ENCODE measurements around the gene CHST11.
A peak's percentile ranks its signal among the peaks of the same experiment; 100 is the strongest.
"Not testable (repeated sequence)": the region's sequence is repeated elsewhere in the genome, so short reads cannot be mapped to it uniquely, and the experiment has no call there.

CHST11 gene

GRCh38 chr12:104560881-104561280 is 104.1 kb downstream of the CHST11 start:
- Histone ChIP-seq H3K9ac (ENCODE audit: low read depth, low read length) (no peak overlapping the region), H2AFZ (ENCODE audit: low read depth, low read length) (no peak overlapping the region), H3K36me3 (ENCODE audit: insufficient read depth, low read length) (peaks cover 84% of the 10 kb centered on the region), H3K9me3 (ENCODE audit: insufficient read depth, low read length, severe bottlenecking) (peaks cover 5% of the 10 kb centered on the region), H3K79me2 (ENCODE audit: insufficient read depth, low read length) (peaks cover 95% of the 10 kb centered on the region), H3K27ac (ENCODE audit: low read length) (no peak overlapping the region), H3K4me1 (ENCODE audit: insufficient read depth, low read length) (peaks cover 20% of the 10 kb centered on the region), H3K4me3 (ENCODE audit: low read depth in 1 of 2, low read length in 2 of 2) (no peak overlapping the region), H3K4me2 (ENCODE audit: insufficient read depth, low read length) (no peak overlapping the region), H3K27me3 (ENCODE audit: insufficient read depth, low read length, poor library complexity) (no peaks in the 10 kb centered on the region), H4K20me1 (ENCODE audit: insufficient read depth, low read length) (peaks cover 80% of the 10 kb centered on the region)
- DNase-seq: no peak
- 0 out of 3 replicates have a peak, but pooled peaks have one; percentile 11 for ATAC-seq (ENCODE audit: insufficient read depth, low read depth)
- TF ChIP-seq CTCF (IDR thresholded peaks at IDR 0.05; ENCODE audit: borderline replicate concordance, extremely low read depth, low read length, poor library complexity, severe bottlenecking): no peak

- ATAC-seq (ENCODE audit: insufficient read depth, low read depth) (no peak), DNase-seq (no peak)
- peaks cover 81% of the 10 kb centered on the region for H4K20me1 ChIP-seq (ENCODE audit: insufficient read depth, low read length)
- H3K4me3 ChIP-seq (ENCODE audit: low read depth in 1 of 2, low read length in 2 of 2): no peak overlapping the region
- H3K4me2 ChIP-seq (ENCODE audit: insufficient read depth, low read length): no peak overlapping the region
- peak overlapping the region; percentile 1; the same call in 1 of the 2 replicates for H3K27ac ChIP-seq (ENCODE audit: low read length)
- H3K36me3 ChIP-seq (ENCODE audit: insufficient read depth, low read length): peaks cover 79% of the 10 kb centered on the region
- no peak for TF ChIP-seq CTCF (IDR thresholded peaks at IDR 0.05; ENCODE audit: borderline replicate concordance, extremely low read depth, low read length, poor library complexity, severe bottlenecking)
- TF ChIP-seq EZH2 (IDR thresholded peaks at IDR 0.05; ENCODE audit: borderline replicate concordance, low read depth, low read length, severe bottlenecking): no peak
- H3K79me2 ChIP-seq (ENCODE audit: insufficient read depth, low read length): peaks cover 96% of the 10 kb centered on the region
- H3K4me1 ChIP-seq (ENCODE audit: insufficient read depth, low read length): peaks cover 39% of the 10 kb centered on the region
- H3K9ac ChIP-seq (ENCODE audit: low read depth, low read length): no peak overlapping the region
- no peaks in the 10 kb centered on the region for H3K27me3 ChIP-seq (ENCODE audit: insufficient read depth, low read length, poor library complexity)
- peaks cover 5% of the 10 kb centered on the region for H3K9me3 ChIP-seq (ENCODE audit: insufficient read depth, low read length, severe bottlenecking)
- no peak overlapping the region for H2AFZ ChIP-seq (ENCODE audit: low read depth, low read length)
These were observed 106.0 kb downstream of the CHST11 start for GRCh38 chr12:104562763-104563162.

GRCh38 chr12:104564662-104565061 is 107.9 kb downstream of the CHST11 start:
- not testable (repeated sequence) for H3K27me3 ChIP-seq (ENCODE audit: insufficient read depth, low read length, poor library complexity); DNase-seq; H3K9ac ChIP-seq (ENCODE audit: low read depth, low read length); H3K27ac ChIP-seq (ENCODE audit: low read length); ATAC-seq (ENCODE audit: insufficient read depth, low read depth); H3K4me2 ChIP-seq (ENCODE audit: insufficient read depth, low read length); H3K9me3 ChIP-seq (ENCODE audit: insufficient read depth, low read length, severe bottlenecking); H3K4me3 ChIP-seq (ENCODE audit: low read depth in 1 of 2, low read length in 2 of 2); H2AFZ ChIP-seq (ENCODE audit: low read depth, low read length)
- Histone ChIP-seq H3K79me2 (ENCODE audit: insufficient read depth, low read length) (peaks cover 98% of the 10 kb centered on the region), H3K4me1 (ENCODE audit: insufficient read depth, low read length) (peaks cover 58% of the 10 kb centered on the region), H4K20me1 (ENCODE audit: insufficient read depth, low read length) (peaks cover 87% of the 10 kb centered on the region), H3K36me3 (ENCODE audit: insufficient read depth, low read length) (peaks cover 74% of the 10 kb centered on the region)

GRCh38 chr12:104565606-104566243 is 109.0 kb downstream of the CHST11 start:
- Histone ChIP-seq H3K4me1 (ENCODE audit: insufficient read depth, low read length) (peaks cover 69% of the 10 kb centered on the region), H2AFZ (ENCODE audit: low read depth, low read length) (no peak overlapping the region), H3K4me3 (ENCODE audit: low read depth in 1 of 2, low read length in 2 of 2) (no peak overlapping the region), H3K27ac (ENCODE audit: low read length) (peak overlapping the region; percentile 53), H3K27me3 (ENCODE audit: insufficient read depth, low read length, poor library complexity) (no peaks in the 10 kb centered on the region), H3K36me3 (ENCODE audit: insufficient read depth, low read length) (peaks cover 71% of the 10 kb centered on the region), H3K4me2 (ENCODE audit: insufficient read depth, low read length) (no peak overlapping the region), H3K9ac (ENCODE audit: low read depth, low read length) (no peak overlapping the region), H3K9me3 (ENCODE audit: insufficient read depth, low read length, severe bottlenecking) (peaks cover 5% of the 10 kb centered on the region), H3K79me2 (ENCODE audit: insufficient read depth, low read length) (peaks cover 98% of the 10 kb centered on the region), H4K20me1 (ENCODE audit: insufficient read depth, low read length) (peaks cover 89% of the 10 kb centered on the region)
- TF ChIP-seq CTCF (IDR thresholded peaks at IDR 0.05; ENCODE audit: borderline replicate concordance, extremely low read depth, low read length, poor library complexity, severe bottlenecking): no peak
- TF ChIP-seq EZH2 (IDR thresholded peaks at IDR 0.05; ENCODE audit: borderline replicate concordance, low read depth, low read length, severe bottlenecking): no peak
- no peak for DNase-seq
- no peak for ATAC-seq (ENCODE audit: insufficient read depth, low read depth)

All from DND-41 (cell line).